HG03457 (cell line): ENCODE results near the gene ZBTB11.
"Not testable (repeated sequence)": the region's sequence is repeated elsewhere in the genome, so short reads cannot be mapped to it uniquely, and the experiment has no call there.

Experiments
- ATAC-seq: cut with Tn5 transposase; IDR thresholded peaks from one replicate; pipeline ENCODE4 v1.9.1; 2021; ENCODE audit warnings: moderate number of reproducible peaks; ENCODE audit not compliant: unreplicated experiment

The ZBTB11 gene

DNA sequence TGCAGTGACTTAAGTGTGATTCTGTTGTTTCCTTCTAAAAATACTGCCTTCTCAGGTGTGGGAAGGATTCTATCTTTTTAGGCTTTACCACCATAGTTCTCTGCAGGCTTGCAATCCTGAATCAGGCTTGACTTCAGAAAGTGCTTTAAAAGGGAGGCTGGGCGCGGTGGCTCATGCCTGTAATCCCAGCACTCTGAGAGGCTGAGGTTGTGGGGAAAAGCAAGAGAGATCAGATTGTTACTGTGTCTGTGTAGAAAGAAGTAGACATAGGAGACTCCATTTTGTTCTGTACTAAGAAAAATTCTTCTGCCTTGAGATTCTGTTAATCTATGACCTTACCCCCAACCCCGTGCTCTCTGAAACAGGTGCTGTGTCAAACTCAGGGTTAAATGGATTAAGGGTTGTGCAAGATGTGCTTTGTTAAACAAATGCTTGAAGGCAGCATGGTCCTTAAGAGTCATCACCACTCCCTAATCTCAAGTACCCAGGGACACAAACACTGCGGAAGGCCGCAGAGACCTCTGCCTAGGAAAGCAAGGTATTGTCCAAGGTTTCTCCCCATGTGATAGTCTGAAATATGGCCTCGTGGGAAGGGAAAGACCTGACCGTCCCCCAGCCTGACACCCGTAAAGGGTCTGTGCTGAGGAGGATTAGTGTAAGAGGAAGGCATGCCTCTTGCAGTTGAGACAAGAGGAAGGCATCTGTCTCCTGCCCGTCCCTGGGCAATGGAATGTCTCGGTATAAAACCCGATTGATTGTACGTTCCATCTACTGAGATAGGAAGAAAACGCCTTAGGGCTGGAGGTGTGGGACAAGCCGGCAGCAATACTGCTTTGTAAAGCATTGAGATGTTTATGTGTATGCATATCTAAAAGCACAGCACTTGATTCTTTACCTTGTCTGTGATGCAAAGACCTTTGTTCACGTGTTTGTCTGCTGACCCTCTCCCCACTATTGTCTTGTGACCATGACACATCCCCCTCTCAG is 15.0 kb upstream of the ZBTB11 start:
- ATAC-seq, result not testable (repeated sequence)

DNA sequence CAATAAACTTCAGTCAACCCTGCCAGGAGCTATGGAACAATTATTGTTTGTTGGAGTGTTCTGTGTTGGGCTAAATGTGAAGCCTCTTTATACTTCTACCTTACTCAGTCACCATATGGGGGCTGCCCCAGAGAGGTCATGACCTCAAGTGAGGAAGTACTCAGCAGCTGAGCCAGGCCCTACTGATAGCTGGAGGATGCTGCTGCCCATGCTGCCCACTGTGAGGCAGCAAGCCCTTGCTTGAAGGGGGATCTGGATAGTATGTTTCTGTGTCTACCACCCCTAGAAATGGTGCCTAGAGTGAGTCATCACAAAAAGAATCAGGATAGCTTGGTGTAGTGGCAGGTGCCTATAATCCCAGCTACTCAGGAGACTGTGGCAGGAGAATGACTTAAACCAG is 14.0 kb upstream of the ZBTB11 start:
- peak; percentile 50 for ATAC-seq

DNA sequence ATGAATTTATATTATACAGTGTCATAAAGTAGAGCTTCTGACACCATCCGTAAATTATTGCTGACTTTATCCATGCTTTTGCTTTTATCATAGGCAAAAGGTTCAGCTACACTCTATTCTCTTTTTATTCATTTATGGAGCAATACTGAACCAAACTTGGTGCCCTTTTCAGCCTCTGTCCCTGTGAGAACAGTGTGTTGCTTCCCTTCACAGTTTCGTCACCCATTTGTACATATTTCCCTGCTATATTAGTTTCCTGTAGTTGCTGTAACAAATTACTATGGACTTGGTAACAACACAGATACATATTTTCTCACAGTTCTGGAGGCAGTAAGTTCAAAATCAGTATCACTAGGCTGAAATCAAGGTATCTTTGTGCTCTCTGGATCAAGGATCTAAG is 12.4 kb upstream of the ZBTB11 start:
- no peak for ATAC-seq

DNA sequence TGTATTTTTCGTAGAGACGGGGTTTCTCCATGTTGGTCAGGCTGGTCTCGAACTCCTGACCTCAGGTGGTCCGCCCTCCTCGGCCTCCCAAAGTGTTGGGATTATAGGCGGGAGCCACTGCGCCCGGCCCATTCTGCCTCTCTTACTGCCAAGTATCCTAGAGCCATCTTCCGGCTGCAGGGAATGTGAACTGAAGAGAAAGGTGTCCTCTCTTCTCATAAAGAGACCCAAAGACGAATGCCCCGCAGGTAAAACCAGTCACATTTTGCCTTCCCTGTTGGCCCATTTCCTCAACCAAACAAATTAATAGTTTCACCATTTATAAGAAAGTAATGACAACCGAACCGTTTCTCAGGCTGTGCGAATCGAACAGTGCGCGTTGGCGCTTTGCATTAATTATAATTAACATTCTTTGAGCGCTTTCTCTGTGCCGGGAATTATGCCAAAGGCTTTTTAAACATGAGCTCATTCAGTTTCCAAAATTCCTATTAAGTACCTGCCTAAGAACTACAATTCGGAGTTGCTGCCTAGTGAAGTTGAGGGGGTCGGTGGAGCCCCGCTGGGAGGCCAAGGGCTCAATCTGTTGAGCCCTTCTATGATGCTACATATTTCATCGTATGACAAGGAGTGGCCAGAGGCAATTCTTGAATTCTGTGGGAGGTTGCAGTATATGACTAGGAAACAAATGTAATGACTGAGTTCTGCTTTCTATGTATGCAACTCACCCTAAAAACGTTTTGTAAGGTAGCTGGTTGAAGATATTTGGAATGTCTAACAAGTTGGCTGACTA is 10.4 kb upstream of the ZBTB11 start:
- ATAC-seq, result no peak

DNA sequence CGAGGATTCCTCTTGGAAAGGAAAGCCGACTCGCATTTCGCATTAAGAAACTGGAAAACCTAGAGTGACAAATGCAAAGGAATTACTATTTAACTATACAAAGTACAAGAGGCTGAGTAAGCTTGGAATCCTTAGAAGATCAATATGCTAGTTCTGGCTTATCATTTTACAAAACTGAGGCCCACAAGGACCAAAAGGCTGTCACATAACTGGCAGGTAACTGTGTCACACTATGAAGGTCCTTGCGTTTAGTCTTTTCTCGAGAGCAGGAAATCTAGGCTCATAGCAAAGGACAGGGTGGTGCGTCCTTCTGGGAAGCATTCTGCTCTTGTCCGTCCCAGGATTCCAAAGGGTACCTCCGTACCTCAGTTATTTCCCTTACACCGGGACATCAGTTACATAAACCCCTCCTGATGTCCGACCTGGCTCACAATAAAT is 9.0 kb upstream of the ZBTB11 start:
- ATAC-seq, result peak; percentile 8

DNA sequence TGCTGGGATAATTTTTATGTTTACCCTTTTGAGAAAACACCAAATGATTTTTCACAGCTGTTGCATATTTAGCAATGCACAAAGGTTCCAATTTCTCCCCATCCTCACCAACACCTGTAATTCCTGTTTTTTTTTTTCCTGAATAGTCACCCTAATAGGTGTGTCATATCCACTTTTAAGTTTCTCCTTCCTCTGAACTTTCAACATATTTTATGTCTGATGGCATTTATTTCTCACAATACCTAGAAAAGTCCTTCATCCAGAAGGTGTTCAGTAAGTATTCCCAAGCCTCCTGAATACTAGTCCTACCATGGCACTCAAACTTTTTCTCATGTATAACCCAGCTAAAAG is 8.1 kb upstream of the ZBTB11 start:
- ATAC-seq, result no peak

DNA sequence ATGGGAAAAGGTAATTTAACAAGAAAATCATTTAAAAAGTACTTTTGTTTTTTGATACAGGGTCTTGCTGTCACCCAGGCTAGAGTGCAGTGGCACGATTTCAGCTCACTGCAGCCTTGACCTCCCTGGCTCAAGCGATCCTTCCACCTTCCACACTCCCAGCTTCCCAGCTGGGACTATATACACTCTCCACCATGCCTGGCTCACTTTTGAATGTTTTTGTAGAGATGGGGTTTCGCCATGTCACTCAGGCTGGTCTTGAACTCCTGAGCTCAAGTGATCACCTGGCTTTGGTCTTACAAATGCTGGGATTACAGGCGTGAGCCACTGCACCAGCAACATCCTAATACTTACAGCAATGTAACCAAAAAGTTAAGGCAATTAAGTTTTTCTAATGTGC is 3.5 kb upstream of the ZBTB11 start:
- no peak for ATAC-seq

DNA sequence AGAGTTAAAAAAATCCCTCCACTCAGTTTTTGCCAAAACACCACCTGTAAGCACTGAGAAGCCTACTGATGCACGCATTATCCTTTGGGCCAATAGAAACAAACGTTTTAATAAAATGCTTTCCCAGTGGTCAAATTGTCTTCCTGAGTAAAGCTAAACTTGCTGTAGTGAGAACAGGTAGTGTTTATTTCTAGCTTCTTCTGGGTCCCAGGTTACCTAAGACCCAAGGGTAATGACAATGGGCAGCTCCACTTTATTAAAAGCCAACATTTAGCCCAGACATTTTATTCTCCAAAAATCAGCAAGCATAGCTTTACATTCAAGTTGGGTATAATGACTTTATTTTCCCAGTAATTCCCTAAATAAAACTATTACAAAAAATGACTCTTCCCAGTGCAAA is 1.9 kb upstream of the ZBTB11 start:
- ATAC-seq, result not testable (repeated sequence)

DNA sequence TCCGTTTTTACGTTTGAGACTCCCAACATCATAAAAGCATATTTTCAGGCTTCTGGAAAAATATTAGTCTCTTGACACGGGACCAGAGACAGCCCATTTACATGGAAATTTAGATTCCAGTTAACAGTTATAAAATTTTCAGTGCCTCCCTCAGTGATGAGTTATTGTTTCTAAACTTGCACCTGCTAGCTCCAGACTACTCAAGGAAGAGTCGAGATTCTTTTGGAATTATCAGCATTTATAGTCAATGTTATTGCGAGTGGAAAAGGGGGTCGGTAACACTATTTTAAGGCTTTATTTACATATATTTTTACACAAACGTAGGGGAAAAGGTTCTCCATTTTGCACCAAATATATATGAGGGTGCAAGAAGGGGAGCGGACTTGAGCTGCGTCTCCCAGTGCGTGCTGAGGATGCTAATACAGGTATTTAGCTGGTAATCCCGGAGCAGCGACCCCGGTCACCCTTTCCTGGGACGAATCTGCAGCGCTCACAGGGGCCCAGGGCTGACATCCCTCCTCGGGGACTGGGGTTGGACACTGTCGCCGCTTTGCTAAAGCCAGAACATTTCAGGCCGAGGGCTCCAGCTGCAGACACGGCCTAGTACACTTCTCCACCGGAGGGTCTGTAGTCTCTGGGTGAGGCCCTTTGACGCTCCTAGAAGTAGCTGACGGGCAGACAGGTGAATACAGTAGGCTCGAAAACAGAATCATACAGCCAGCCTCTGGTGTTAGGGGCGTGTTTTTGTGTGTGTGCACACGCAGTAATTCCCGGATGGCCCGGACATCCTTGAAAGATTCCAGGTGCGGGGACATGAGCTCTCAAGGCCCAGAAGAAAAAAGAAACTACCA is 729 bp upstream of the ZBTB11 start:
- ATAC-seq, result no peak

DNA sequence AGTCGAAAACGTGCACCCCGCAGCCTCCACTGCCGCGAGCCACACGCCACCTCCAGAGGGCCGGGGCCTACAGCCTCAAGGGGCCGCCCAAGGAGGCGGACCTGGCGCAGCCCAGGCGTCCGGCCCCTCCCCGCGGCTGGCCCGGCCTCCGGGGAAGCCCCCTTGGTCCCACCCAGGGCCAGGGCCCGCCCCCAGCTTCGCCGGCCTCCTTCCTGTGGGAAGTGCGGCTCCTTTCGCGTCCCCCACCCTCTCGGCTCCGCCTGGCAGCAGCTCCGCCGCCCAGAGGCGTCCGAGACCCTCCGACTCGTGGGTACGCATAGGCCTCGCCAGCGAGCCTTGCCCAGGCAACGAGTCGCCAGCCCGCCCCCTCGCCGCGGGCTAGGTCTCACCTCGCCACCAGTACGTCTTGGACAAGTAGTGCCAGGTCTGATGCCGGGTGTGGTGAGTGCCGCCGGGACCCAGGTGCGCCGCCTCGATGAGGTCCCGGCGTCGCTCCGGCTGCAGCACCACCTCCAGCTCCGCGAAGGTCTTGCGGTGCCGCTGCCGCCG is 642 bp downstream of the ZBTB11 start:
- peak; percentile 81 for ATAC-seq

DNA sequence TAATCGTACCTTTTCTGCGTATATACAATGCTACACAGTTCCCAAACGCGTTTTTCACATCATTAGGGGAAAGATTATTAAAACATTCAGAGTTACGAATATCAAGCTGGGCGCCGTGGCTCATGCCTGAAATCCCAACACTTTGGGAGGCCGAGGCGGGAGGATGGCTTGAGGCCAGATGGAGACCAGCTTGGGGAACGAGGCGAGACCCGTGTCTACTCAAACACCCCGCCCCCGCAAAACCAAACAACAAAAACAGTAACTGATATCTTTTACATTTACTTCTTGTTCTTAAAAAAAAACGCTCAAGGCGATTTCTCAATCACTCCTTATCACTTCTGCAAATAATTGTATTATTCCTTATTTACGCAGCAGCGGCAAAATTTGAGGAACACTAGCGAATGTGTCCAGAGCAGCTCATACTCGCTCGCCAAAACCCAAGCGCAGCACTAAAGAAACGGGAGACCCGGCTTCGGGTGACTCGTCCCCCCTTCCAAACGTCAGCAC is 1.2 kb downstream of the ZBTB11 start:
- no peak for ATAC-seq

DNA sequence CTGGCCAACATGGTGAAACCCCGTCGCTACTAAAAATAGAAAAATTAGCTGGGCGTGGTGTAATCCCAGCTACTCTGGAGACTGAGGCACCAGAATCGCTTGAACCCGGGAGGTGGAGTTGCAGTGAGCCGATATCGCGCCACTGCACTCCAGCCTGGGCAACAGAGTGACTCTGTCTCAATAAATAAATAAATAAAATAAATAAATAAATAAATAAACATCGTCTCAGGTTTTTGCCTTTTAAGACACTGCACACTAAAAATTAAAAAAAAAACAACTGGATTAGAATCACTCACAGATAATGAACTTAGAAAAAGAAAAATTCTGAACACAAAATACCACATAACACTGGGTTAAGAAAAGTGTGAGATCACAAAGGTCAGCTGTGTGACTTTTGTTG is 2.4 kb downstream of the ZBTB11 start:
- ATAC-seq, result no peak

DNA sequence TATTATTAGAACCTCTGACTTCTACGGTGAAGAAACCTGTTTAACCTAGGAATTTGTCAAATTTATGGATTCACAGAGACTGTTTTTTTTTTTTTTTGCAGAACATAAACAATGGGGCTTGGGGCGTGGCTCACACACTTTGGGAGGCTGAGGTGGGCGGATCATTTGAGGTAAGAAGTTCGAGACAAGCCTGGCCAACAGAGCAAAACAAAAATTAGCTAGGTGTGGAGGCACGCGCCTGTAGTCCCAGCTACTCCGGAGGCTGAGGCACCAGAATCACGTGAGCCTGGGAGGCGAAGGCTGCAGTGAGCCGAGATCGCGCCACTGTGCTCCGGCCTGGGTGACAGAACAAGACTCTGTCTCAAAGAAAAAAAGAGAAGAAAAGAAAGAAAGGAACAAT is 3.0 kb downstream of the ZBTB11 start:
- no peak for ATAC-seq

DNA sequence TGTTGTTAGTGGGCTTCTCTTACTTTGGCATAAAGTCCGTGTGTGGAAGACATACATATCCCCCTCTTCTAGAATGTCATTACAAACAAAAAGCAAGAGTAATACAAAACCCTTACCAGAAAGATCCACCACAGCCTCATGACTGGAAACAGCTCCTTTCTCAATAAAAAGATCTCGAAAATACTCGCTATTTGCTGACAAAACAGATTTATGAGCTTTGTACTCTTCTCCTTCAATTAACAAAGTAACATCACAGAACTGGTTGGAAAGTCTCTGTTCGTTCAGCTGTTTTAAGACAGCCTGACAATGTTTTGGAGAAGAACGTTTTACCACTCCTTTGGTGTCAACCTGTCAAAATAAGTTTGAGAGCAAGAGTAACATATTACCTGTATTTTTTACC is 5.9 kb downstream of the ZBTB11 start:
- ATAC-seq, result no peak

DNA sequence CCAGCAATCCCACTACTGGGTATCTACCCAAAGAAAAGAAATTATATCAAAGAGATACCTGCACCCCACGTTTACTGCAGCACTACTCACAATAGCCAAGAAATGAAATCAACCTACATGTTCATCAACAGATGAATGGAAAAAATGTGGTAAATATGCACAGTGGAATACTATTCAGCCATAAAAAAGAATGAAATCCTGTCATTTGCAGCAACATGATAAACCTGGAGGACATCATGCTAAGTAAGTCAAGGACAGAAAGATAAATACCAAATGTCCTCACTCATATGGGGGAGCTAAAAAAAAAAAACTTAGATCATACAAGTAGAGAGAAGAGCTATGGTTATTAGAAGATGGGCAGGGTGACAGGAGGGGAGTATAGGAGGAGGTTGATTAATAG is 9.1 kb downstream of the ZBTB11 start:
- ATAC-seq, result no peak

DNA sequence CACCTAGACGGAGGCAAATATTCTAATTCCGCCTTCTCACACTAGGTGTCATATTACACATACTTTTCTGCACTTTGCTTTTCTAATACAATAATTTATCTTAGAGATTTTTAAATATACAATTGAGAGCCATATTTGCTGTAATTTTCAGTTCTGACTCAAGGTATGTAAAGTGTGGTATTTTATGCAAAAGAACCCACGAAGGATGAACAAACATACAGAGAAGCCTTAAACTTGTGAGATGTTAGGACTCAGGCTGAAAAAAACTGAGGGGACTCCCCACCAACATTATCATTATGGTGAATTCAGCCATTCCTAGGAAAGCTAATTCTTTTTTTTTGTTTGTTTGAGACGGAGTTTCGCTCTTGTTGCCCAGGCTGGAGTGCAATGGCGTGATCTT is 9.6 kb downstream of the ZBTB11 start:
- ATAC-seq, result no peak

DNA sequence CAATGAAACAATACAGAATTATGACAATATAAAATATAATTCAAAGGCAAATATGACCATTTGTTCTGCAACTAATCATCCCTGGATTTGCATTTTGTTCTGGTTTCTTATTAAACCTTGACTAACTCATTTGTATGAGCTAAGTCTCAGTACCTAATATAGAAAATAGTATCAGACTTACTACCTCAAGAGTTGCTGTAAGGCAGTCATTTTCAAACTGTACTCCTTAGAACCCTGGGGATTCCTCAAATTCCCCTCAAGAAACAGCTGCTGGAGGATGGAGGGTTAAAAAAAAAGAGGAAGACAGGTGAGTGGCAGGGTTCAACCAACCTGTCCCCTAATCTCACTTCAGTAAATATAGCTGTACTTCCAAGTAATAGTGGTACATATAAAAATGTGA is 11.1 kb downstream of the ZBTB11 start:
- no peak for ATAC-seq

DNA sequence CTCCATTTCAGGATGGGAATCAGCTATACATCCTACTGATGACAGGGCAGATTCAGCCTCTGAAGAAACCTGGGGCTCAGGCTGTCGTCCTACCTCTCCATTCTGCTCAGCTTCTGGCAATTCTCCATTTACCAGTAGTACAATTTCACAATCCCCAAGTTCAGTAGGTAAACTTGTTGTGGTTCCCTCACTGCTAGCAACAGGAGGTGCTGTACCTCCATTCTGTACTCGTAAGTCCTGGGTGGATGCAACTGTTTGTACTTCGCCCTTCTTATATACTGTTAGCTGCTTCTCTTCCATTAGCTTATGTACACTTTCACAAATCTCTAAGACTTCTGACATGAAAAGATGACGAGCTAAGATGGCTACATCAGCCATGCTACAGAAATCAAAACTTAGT is 11.6 kb downstream of the ZBTB11 start:
- no peak for ATAC-seq

DNA sequence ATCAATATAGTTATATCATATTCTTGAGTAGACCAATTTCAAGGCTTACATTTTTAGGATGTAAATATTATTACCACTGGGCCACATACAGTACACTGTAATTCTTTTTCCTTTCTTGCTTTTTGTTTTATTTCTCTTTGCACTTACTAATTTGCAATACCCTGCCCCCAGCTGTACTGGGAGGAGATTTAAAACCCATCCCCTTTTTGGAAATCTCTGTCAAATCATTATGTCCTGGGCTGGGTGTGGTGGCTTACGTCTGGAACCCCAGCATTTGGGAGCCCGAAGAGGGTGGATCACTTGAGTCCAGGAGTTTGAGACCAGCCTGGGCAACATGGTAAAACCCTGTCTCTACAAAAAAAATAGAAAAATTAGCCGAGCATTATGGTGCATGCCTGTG is 16.2 kb downstream of the ZBTB11 start:
- no peak for ATAC-seq

DNA sequence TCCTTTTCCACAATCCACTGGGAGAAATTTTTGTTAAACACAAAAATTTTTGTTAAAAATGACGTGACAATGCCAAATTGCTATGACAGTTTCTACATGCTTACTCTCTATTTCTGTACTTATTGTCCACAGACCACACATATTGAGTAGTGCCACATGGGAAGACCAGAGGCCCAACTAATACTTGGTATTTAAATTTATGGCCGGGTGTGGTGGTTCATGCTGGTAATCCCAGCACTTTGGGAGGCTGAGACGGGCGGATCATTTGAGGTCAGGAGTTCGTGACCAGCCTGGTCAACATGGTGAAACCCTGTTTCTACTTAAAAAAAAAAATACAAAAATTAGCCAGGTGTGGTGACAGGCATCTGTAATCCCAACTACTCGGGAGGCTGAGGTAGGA is 20.3 kb downstream of the ZBTB11 start:
- no peak for ATAC-seq

DNA sequence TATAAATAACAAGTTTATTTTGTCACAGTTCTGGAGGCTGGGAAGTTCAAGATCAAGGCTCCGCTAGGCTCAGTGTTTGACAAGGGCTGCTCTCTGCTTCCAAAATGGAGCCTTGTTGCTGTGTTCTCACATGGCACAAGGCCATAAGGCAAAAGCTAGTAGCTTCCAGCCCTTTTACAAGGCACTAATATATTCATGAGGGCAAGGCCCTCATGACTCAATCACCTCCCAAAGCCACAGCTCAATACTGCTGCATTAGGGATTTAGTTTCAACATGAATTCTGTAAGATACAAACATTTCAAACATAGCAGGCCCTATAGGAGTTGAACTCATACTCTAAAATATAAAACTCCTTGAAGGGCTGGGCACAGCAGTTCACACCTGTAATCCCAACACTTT is 30.2 kb downstream of the ZBTB11 start:
- ATAC-seq, result no peak
